Cardiac fibroblast (primary cell): ENCODE data around the gene OR14A2.
A peak's percentile ranks its signal among the peaks of the same experiment; 100 is the strongest.
"Not testable (repeated sequence)": the region's sequence is repeated elsewhere in the genome, so short reads cannot be mapped to it uniquely, and the experiment has no call there.

Source experiments
- DNase-seq, 2 donors: peaks; one replicate each; pipeline versions ENCODE4 v3.0.0 to v3.0.0-alpha.2; 2010; ENCODE audit warnings: low read depth in 2 of 2
- H3K4me3 ChIP-seq, 2 donors: replicated peaks in 1 of 2; 1 replicate in 1 of 2; 2 replicates in 1 of 2; pipeline ENCODE4 v1.5.1; 2011; ENCODE audit warnings: low read depth in 2 of 2, low read length in 2 of 2, mild to moderate bottlenecking in 2 of 2, moderate library complexity in 1 of 2
- CTCF ChIP-seq: IDR thresholded peaks from one replicate; pipeline ENCODE4 v1.5.1; 2011; ENCODE audit warnings: low read depth, mild to moderate bottlenecking, low read length, inconsistent platforms

The OR14A2 gene

DNA sequence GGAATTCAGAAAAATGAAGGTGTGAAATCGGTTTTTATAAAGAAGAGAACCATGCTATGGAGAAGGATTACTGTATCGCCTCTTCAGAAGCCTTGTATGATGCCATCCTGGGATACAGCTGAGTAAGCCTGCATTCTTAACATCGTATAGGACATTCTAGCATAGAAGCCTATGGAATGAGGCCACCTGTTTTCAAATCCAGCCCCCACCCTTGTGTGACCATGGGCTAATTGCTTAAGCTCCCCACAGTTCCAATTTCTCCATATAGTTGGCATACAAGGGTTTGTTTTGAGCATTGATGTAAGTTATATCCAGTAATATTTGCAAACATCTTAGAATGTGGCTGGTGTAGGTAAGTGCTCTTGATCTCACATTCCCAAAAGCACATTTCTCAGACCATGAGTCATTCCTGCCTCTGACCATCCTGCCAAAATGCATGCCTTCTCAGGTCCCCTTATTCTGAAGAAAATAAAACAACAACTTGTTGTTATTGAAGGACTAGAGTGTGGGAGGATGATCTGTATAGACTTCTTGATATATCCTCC, 1.5 kb downstream of the OR14A2 start:
- peak; percentile 4 to 80 for DNase-seq
- TF ChIP-seq CTCF: no peak
- H3K4me3 ChIP-seq: no peak overlapping the region

DNA sequence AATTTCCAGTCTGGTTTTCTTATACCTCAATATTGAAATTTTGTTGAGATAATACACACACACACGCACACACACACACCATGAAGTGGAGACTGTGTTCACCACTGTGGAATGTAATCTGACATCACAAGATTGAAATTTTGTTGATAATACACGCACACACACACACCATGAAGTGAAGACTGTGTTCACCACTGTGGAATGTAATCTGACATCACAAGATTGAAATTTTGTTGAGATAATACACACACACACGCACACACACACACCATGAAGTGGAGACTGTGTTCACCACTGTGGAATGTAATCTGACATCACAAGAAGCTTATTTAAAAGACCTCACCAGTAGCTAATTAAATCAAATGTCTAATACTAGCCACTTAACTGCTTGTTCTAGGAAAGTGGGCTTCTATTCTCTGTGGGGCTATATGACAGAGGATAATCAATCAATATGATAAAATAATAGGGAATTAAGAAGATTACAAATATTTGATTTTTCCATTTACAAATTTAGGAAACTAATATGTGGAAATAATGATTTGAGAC, 5.7 kb downstream of the OR14A2 start:
- not testable (repeated sequence) for H3K4me3 ChIP-seq
- peak; percentile 14 to 83 for DNase-seq

GRCh38 chr1:247741756-247742155, 6.2 kb downstream of the OR14A2 start:
- no peak for TF ChIP-seq CTCF
- DNase-seq: peak in 1 of 2 donors; percentile 6
- H3K4me3 ChIP-seq: no peak overlapping the region

GRCh38 chr1:247740721-247741120, 7.2 kb downstream of the OR14A2 start:
- peak in 1 of 2 donors; percentile 61 for DNase-seq
- H3K4me3 ChIP-seq: no peak overlapping the region
- TF ChIP-seq CTCF: no peak

DNA sequence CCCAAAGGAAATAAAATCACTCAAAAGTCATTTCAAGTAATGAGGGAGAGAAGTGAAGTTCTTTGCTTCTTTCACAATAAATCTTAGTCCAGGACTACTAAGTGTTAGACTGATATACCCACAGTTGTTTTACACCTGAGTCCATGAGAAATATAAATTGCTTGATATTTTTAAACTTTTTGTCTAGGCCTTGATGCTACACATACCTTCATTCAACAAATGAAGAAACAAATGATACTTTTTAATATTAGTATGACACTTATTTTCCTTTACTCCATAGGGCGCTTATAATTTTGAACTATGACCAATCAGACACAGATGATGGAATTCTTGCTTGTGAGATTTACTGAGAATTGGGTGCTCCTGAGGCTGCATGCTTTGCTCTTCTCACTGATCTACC, 9.6 kb downstream of the OR14A2 start, which contains the start of gene OR14K1:
OR14K1 (plus strand) TSS at position 301 of the 400 bp plus-strand sequence; CDS start at position 301, 0 bp downstream.
- DNase-seq: no peak

GRCh38 chr1:247721222-247721621, 26.7 kb downstream of the OR14A2 start:
- H3K4me3 ChIP-seq: no peak overlapping the region
- DNase-seq: no peak
- TF ChIP-seq CTCF: no peak

More for the DNA sequence above, 9.6 kb downstream of the OR14A2 start, which contains the start of gene OR14K1:
- TF ChIP-seq CTCF: no peak
- no peak within 1 kb of the TSS for H3K4me3 ChIP-seq

DNA sequence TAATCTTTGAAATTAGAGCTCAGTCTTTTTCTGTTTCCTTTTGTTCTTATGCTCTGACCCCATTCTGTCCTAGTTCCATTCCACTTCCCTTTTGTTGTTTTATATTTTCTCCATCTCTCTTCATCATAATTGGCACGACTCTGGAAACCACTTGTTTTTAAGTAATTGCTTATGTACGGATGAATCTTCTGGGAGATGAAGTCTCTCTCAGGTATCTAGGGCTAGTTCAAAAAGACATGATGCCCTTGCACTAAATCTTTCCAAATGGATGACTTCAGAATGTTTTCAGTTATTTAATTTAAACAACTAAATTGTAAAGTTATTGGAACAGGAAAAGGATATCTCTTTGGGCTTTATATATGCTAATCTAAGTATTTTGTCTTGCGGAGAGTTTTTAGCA, 31.4 kb downstream of the OR14A2 start, which contains the start of gene OR6F1:
OR6F1 (minus strand) TSS at position 101 of the 400 bp plus-strand sequence. CDS start 3,891 bp downstream, outside the sequence.
- H3K4me3 ChIP-seq: no peak within 1 kb of the TSS
- TF ChIP-seq CTCF: no peak

More for the DNA sequence above, 31.4 kb downstream of the OR14A2 start, which contains the start of gene OR6F1:
- DNase-seq: no peak
